GM12878 (cell line): ENCODE measurements around the gene CHD5. TPM values are rescaled to one million over a fixed set of nuclear protein-coding genes. Genes with fewer than 3 reads are reported as not detected.
A peak's percentile ranks its signal among the peaks of the same experiment; 100 is the strongest.

Experiments
- ATAC-seq: fragments of 200-7000 bp; cut with Tn5 transposase; 3 replicates; pipeline ENCODE4 v1.9.1; 2020; ENCODE audit warnings: mild to moderate bottlenecking, moderate library complexity
- BruUV-seq: library from RNA; stranded (reverse); fragments of 400-500 nt; replicated peaks from 2 replicates; lab custom pipeline; 2021; lab: Mats Ljungman, UMichigan
- CTCF ChIA-PET: fragments of 300-600 bp; sonication (Branson Sonifier 250); formaldehyde crosslinking; extraction: SDS; loops from one replicate; lab custom pipeline; 2021; ENCODE audit warnings: inconsistent platforms; lab: Yijun Ruan, JAX
- POLR2A ChIA-PET: fragments of 350-600 bp; formaldehyde crosslinking; extraction: SDS; loops from one replicate; lab custom pipeline; 2021; ENCODE audit warnings: inconsistent platforms; lab: Charles Lee
- RAD21 ChIA-PET: fragments of 300-600 bp; sonication (Branson Sonifier 250); formaldehyde crosslinking; loops from one replicate; lab custom pipeline; 2023; ENCODE audit warnings: antibody characterized with exemption; ENCODE audit not compliant: unreplicated experiment; lab: Charles Lee
- SMC1A ChIA-PET: fragments of 300-600 bp; sonication (Branson Sonifier 250); formaldehyde crosslinking; loops from one replicate; lab custom pipeline; 2023; ENCODE audit not compliant: unreplicated experiment, uncharacterized antibody; lab: Charles Lee
- DNase-seq: peaks from one replicate; pipeline ENCODE4 v3.0.0-alpha.2; 2011; ENCODE audit warnings: low read depth, low spot score
- FAIRE-seq: peaks from 3 replicates; lab custom pipeline; 2011; peaks lifted over from hg19 to GRCh38; lab: Jason Lieb, UNC
- H2AFZ ChIP-seq: 2 replicates; pipeline ENCODE4 v1.6.0; 2011; ENCODE audit warnings: low read depth, low read length, control low read depth; ENCODE audit not compliant: control insufficient read depth
- H3K27ac ChIP-seq: 2 replicates; pipeline ENCODE4 v1.5.1; 2011; ENCODE audit warnings: control low read depth; ENCODE audit not compliant: control insufficient read depth, insufficient read depth
- H3K27me3 ChIP-seq, 2 experiments: replicated peaks in 1 of 2; 2 replicates each; pipeline versions ENCODE4 v1.6.0 to v1.6.1; 2011; ENCODE audit warnings: low read length in 1 of 2; ENCODE audit not compliant: control insufficient read depth in 2 of 2, insufficient read depth in 2 of 2
- H3K36me3 ChIP-seq, 2 experiments: 2 replicates each; pipeline ENCODE4 v1.5.1; 2011; ENCODE audit warnings: low read length in 1 of 2; ENCODE audit not compliant: control insufficient read depth in 2 of 2, insufficient read depth in 2 of 2
- H3K4me1 ChIP-seq: 2 replicates; pipeline ENCODE4 v1.6.1; 2011; ENCODE audit warnings: mild to moderate bottlenecking, low read length, moderate library complexity, mixed read lengths; ENCODE audit not compliant: control insufficient read depth, insufficient read depth
- H3K4me2 ChIP-seq: 2 replicates; pipeline ENCODE4 v1.6.0; 2011; ENCODE audit warnings: control low read depth; ENCODE audit not compliant: control insufficient read depth, insufficient read depth
- H3K4me3 ChIP-seq: fragments of 200-600 bp; sonication (generic); 2 replicates; pipeline ENCODE4 v1.5.1; 2016
- H3K79me2 ChIP-seq: 2 replicates; pipeline ENCODE4 v1.6.0; 2011; ENCODE audit warnings: low read length; ENCODE audit not compliant: control insufficient read depth, insufficient read depth
- H3K9ac ChIP-seq: 2 replicates; pipeline ENCODE4 v1.8.0; 2011; ENCODE audit warnings: low read length, control low read depth, mixed read lengths; ENCODE audit not compliant: control insufficient read depth, insufficient read depth
- H3K9me3 ChIP-seq: replicated peaks from 3 replicates; pipeline ENCODE4 v1.5.1; 2011; ENCODE audit warnings: mild to moderate bottlenecking, low read length; ENCODE audit not compliant: control insufficient read depth, insufficient read depth
- H4K20me1 ChIP-seq: 2 replicates; pipeline ENCODE4 v1.6.0; 2011; ENCODE audit not compliant: control insufficient read depth, insufficient read depth
- BACH1 ChIP-seq: fragments of 450-650 bp; IDR thresholded peaks from 2 replicates; pipeline ENCODE4 v1.6.1; 2017; ENCODE audit warnings: mild to moderate bottlenecking, borderline replicate concordance
- CHD4 ChIP-seq: fragments of 200-600 bp; sonication (generic); IDR thresholded peaks from 2 replicates; pipeline ENCODE4 v1.6.1; 2016; ENCODE audit warnings: mild to moderate bottlenecking
- CTCF ChIP-seq, 3 experiments: IDR thresholded peaks in 2 of 3; conservative IDR thresholded peaks in 1 of 3; 2 replicates each; pipeline ENCODE4 v1.5.1; 2011; ENCODE audit warnings: low read depth in 3 of 3, low read length in 3 of 3, mild to moderate bottlenecking in 3 of 3, control low read depth in 2 of 3, moderate library complexity in 2 of 3, inconsistent platforms in 1 of 3, mixed read lengths in 1 of 3; ENCODE audit not compliant: control insufficient read depth in 2 of 3, insufficient read depth in 1 of 3; ENCODE audit errors: extremely low read depth in 1 of 3
- HDGF ChIP-seq: fragments of 450-650 bp; IDR thresholded peaks from 2 replicates; pipeline ENCODE4 v1.6.1; 2016; ENCODE audit warnings: antibody characterized with exemption
- HSF1 ChIP-seq: fragments of 150-350 bp; IDR thresholded peaks from 2 replicates; pipeline ENCODE4 v1.6.1; 2014; ENCODE audit warnings: mild to moderate bottlenecking, low read depth, low read length
- IRF4 ChIP-seq: IDR thresholded peaks from 2 replicates; pipeline ENCODE4 v1.6.1; 2011; ENCODE audit warnings: low read depth, low read length
- NRF1 ChIP-seq: conservative IDR thresholded peaks from 2 replicates; pipeline ENCODE4 v1.6.1; 2011; ENCODE audit warnings: mild to moderate bottlenecking, low read depth, low read length, improper control_type of control experiment
- PKNOX1 ChIP-seq: fragments of 450-650 bp; IDR thresholded peaks from 2 replicates; pipeline ENCODE4 v1.6.1; 2016; ENCODE audit warnings: mild to moderate bottlenecking
- POLR2AphosphoS2 ChIP-seq: IDR thresholded peaks from 2 replicates; pipeline ENCODE4 v1.6.1; 2011; ENCODE audit warnings: low read depth, mild to moderate bottlenecking, low read length, improper control_type of control experiment, moderate library complexity
- RAD21 ChIP-seq: IDR thresholded peaks from 2 replicates; pipeline ENCODE4 v1.6.1; 2011; ENCODE audit warnings: mild to moderate bottlenecking, low read depth, low read length, moderate library complexity; ENCODE audit not compliant: insufficient read depth
- SIN3A ChIP-seq: IDR thresholded peaks from 2 replicates; pipeline ENCODE4 v1.6.1; 2012; ENCODE audit warnings: low read depth, low read length, improper control_type of control experiment
- STAT1 ChIP-seq: fragments of 450-650 bp; conservative IDR thresholded peaks from 2 replicates; pipeline ENCODE4 v1.6.1; 2014; ENCODE audit warnings: antibody characterized with exemption, mild to moderate bottlenecking
- WGBS: methylation state at CpG from one replicate; pipeline ENCODE4 v1.1.6; 2016; ENCODE audit warnings: low lambda C conversion rate; ENCODE audit not compliant: insufficient replicate concordance, insufficient coverage; ENCODE audit errors: missing lambda C conversion rate; 5-methylcytosine and 5-hydroxymethylcytosine counted together
- in situ Hi-C: fragments of 300-500 bp; cut with MboI; formaldehyde crosslinking; loops from 9 replicates; pipeline ENCODE4 v1.14.3; 2018; ENCODE audit warnings: mixed read lengths
- intact Hi-C: fragments of 100-400 bp; cut with micrococcal nuclease; formaldehyde crosslinking; loops from one replicate; pipeline ENCODE4 v1.14.2; 2022; ENCODE audit not compliant: unreplicated experiment
- polyA plus RNA-seq, 11 experiments: library from polyadenylated mRNA; depleted of rRNA in 4 of 11; unstranded in 6 of 11; stranded (reverse) in 5 of 11; fragments of >200 nt; fragmentation: Nextera tagmentation in 4 of 11; fragmentation: Illumina TruSeq in 1 of 11; extraction: Ambion mirVana in 4 of 11; extraction: Trizol in 1 of 11; gene quantifications; 1 replicate in 1 of 11; 2 replicates in 10 of 11; pipeline versions ENCODE4 v1.2.1 to v1.2.3, GENCODE V29; 2011 to 2016; ENCODE audit warnings: inconsistent platforms in 2 of 11, missing spikeins in 2 of 11, low read depth in 1 of 11
- total RNA-seq, 4 experiments: library from RNA; depleted of rRNA in 3 of 4; stranded (reverse); fragments of >200 nt in 3 of 4; fragmentation: Illumina TruSeq in 1 of 4; extraction: Trizol in 1 of 4; gene quantifications; 2 replicates each; pipeline versions ENCODE4 v1.2.1 to v1.2.3, GENCODE V29; 2013 to 2021

CHD5 gene
- total and polyA plus RNA-seq, 10 of the 15 experiments (the other 5 are each of a cell fraction or from before 2014, with no cell fraction given): 0.03 to 0.49 (median 0.13) TPM; not detected in 3

- Histone ChIP-seq H3K79me2 (no peaks in the 10 kb centered on the region), H3K27me3 (no peaks in the 10 kb centered on the region; a peak in 2 of 4 replicates), H4K20me1 (no peaks in the 10 kb centered on the region), H3K4me3 (no peak overlapping the region), H3K4me1 (no peaks in the 10 kb centered on the region), H3K9me3 (no peaks in the 10 kb centered on the region; the same call in 2 of the 3 replicates), H3K27ac (no peak overlapping the region), H2AFZ (no peak overlapping the region), H3K9ac (no peak overlapping the region), H3K4me2 (no peak overlapping the region), H3K36me3 (no peaks in the 10 kb centered on the region)
- CTCF ChIA-PET: no interaction called here
- POLR2A ChIA-PET: no interaction called here
- DNase-seq: no peak
- no peak for TF ChIP-seq HSF1
- peak; percentile 10; the same call in 1 of the 2 replicates for TF ChIP-seq RAD21
- TF ChIP-seq NRF1: no peak
- TF ChIP-seq PKNOX1: no peak
- TF ChIP-seq SIN3A: no peak
- TF ChIP-seq CHD4: no peak
- no peak for TF ChIP-seq IRF4
- TF ChIP-seq STAT1: no peak
- TF ChIP-seq BACH1: no peak
- TF ChIP-seq POLR2AphosphoS2: no peak
- TF ChIP-seq HDGF: no peak
- TF ChIP-seq CTCF (IDR thresholded peaks at IDR 0.05 in 2 of 3, conservative IDR thresholded peaks at IDR 0.05 in 1 of 3; ENCODE audit: control insufficient read depth in 2 of 3, extremely low read depth in 1 of 3, insufficient read depth in 1 of 3, low read depth in 3 of 3, low read length in 3 of 3): peak in 1 of 3 experiments; percentile 10; a peak in 1 of 6 replicates
- intact Hi-C loops (no loop called here), in situ Hi-C loops (no loop called here)
- peak; percentile 48; the same call in 2 of the 3 replicates for ATAC-seq
- no TSS peak for BruUV-seq
- SMC1A ChIA-PET: no interaction called here
- 16% methylated on average over 10 of the region's 10 CpGs for WGBS
- RAD21 ChIA-PET: no interaction called here
- no peak for FAIRE-seq
These were observed 8.5 kb downstream of the CHD5 start for GRCh38 chr1:6171548-6172124.
